B cell (primary cell): ENCODE results near the gene PLD1.

Source experiments
- EZH2 ChIP-seq: IDR thresholded peaks from 2 replicates; pipeline ENCODE4 v1.6.1; 2012; ENCODE audit warnings: borderline replicate concordance, low read depth, mild to moderate bottlenecking, moderate library complexity, low read length; ENCODE audit not compliant: insufficient read depth, poor library complexity, severe bottlenecking
- TF ChIP-seq, protein P1 (sequence below): fragments of 200-600 bp; IDR thresholded peaks from one replicate; pipeline ENCODE4 v1.8.0; 2022; ENCODE audit warnings: antibody characterized with exemption, mild to moderate bottlenecking

DNA sequence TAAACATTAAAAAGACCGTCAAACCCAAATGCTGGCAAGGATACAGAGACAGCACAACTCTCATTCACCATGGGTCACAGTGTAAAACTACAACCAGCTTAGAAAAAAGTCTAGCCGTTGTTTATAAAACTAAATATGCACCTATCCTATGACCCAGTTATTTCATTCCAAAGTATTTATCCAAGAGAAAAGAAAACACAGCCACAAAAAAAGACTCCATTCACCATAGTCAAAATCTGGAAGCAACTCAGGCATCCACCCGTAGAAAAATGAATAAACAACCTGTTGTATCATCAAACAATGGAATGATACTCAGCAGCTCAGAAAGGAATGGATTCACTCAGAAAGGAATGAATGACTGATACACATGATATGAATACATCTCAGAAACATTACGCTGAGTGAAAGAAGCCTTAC is 28.6 kb downstream of the PLD1 start:
- TF ChIP-seq, protein P1, sequence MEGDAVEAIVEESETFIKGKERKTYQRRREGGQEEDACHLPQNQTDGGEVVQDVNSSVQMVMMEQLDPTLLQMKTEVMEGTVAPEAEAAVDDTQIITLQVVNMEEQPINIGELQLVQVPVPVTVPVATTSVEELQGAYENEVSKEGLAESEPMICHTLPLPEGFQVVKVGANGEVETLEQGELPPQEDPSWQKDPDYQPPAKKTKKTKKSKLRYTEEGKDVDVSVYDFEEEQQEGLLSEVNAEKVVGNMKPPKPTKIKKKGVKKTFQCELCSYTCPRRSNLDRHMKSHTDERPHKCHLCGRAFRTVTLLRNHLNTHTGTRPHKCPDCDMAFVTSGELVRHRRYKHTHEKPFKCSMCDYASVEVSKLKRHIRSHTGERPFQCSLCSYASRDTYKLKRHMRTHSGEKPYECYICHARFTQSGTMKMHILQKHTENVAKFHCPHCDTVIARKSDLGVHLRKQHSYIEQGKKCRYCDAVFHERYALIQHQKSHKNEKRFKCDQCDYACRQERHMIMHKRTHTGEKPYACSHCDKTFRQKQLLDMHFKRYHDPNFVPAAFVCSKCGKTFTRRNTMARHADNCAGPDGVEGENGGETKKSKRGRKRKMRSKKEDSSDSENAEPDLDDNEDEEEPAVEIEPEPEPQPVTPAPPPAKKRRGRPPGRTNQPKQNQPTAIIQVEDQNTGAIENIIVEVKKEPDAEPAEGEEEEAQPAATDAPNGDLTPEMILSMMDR, result no peak
- TF ChIP-seq EZH2, result no peak
